ENCODE data around the gene SMCHD1. TPM values are rescaled to one million over a fixed set of nuclear protein-coding genes. Genes with fewer than 3 reads are reported as not detected.

SMCHD1 gene
- total and polyA plus RNA-seq, 2 experiments from 2014 or later: 7.7 to 39.0 TPM

GRCh38 chr18:2707551-2708168, 52.1 kb downstream of the SMCHD1 start:
- no peaks in the 10 kb centered on the region for H3K9me2 ChIP-seq (ENCODE audit: insufficient read depth)
- H3K27me3 ChIP-seq (ENCODE audit: insufficient read depth): no peaks in the 10 kb centered on the region
- no peaks in the 10 kb centered on the region for H3K79me2 ChIP-seq (replicated peaks; ENCODE audit: insufficient read depth)
- H3K9me3 Mint-ChIP-seq: no peaks in the 10 kb centered on the region
- no peaks in the 10 kb centered on the region; the same call in 1 of the 2 replicates for H3K36me3 ChIP-seq (ENCODE audit: insufficient read depth)
- TF ChIP-seq, protein P1, sequence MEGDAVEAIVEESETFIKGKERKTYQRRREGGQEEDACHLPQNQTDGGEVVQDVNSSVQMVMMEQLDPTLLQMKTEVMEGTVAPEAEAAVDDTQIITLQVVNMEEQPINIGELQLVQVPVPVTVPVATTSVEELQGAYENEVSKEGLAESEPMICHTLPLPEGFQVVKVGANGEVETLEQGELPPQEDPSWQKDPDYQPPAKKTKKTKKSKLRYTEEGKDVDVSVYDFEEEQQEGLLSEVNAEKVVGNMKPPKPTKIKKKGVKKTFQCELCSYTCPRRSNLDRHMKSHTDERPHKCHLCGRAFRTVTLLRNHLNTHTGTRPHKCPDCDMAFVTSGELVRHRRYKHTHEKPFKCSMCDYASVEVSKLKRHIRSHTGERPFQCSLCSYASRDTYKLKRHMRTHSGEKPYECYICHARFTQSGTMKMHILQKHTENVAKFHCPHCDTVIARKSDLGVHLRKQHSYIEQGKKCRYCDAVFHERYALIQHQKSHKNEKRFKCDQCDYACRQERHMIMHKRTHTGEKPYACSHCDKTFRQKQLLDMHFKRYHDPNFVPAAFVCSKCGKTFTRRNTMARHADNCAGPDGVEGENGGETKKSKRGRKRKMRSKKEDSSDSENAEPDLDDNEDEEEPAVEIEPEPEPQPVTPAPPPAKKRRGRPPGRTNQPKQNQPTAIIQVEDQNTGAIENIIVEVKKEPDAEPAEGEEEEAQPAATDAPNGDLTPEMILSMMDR (conservative IDR thresholded peaks at IDR 0.05; ENCODE audit: low read depth in 2 of 2): no peak
- TF ChIP-seq REST (IDR thresholded peaks at IDR 0.05; ENCODE audit: unreplicated experiment) (no peak), EZH2 (IDR thresholded peaks at IDR 0.05; ENCODE audit: low read depth, unreplicated experiment) (no peak), CREB1 (CRISPR knock-in tag; IDR thresholded peaks at IDR 0.05; ENCODE audit: low read depth) (no peak), ETS1 (IDR thresholded peaks at IDR 0.05) (no peak), POLR2AphosphoS5 (IDR thresholded peaks at IDR 0.05; ENCODE audit: low read depth) (no peak), ZNF331 (CRISPR knock-in tag; IDR thresholded peaks at IDR 0.05; ENCODE audit: low read depth) (no peak)
- H3K4me2 ChIP-seq: no peak overlapping the region
- no peak overlapping the region for H3K27ac Mint-ChIP-seq
- no peak overlapping the region for H3K4me3 Mint-ChIP-seq
- H3K4me3 ChIP-seq: no peak overlapping the region
- no peaks in the 10 kb centered on the region for H3K27me3 Mint-ChIP-seq (ENCODE audit: insufficient read depth, low read depth, poor library complexity)
- no peaks in the 10 kb centered on the region for H4K20me1 ChIP-seq (replicated peaks; ENCODE audit: insufficient read depth)
- peaks cover 39% of the 10 kb centered on the region for H3K36me3 Mint-ChIP-seq (ENCODE audit: low read depth)
- DNase-seq (ENCODE audit: low spot score): no peak
- ATAC-seq: no peak
- H3F3A ChIP-seq (replicated peaks; ENCODE audit: low read depth): no peaks in the 10 kb centered on the region
- H3K4me1 ChIP-seq (ENCODE audit: insufficient read depth): peaks cover 8% of the 10 kb centered on the region; the same call in 1 of the 2 replicates
- 0 out of 2 replicates have a peak overlapping the region, but pooled peaks have one; percentile 15 for H3K27ac ChIP-seq (ENCODE audit: low read depth)
- H2AFZ ChIP-seq: no peak overlapping the region
- H3K4me1 Mint-ChIP-seq: peaks cover 12% of the 10 kb centered on the region

- Mint-ChIP-seq H3K9me3 (no peaks in the 10 kb centered on the region), H3K36me3 (ENCODE audit: low read depth) (peaks cover 37% of the 10 kb centered on the region)
- no peaks in the 10 kb centered on the region for H3F3A ChIP-seq (replicated peaks; ENCODE audit: low read depth)
- no peak for TF ChIP-seq NANOG (IDR thresholded peaks at IDR 0.05; ENCODE audit: borderline replicate concordance)
- TF ChIP-seq, protein P1 (conservative IDR thresholded peaks at IDR 0.05; ENCODE audit: low read depth in 2 of 2): no peak
- TF ChIP-seq JUNB (IDR thresholded peaks at IDR 0.05; ENCODE audit: unreplicated experiment): no peak
Measured at GRCh38 chr18:2709316-2709715, 53.8 kb downstream of the SMCHD1 start.

More at GRCh38 chr18:2709316-2709715, 53.8 kb downstream of the SMCHD1 start:
- DNase-seq (ENCODE audit: low spot score) (no peak), ATAC-seq (no peak)
- H3K4me1 Mint-ChIP-seq: peaks cover 14% of the 10 kb centered on the region
- peaks cover under 1% of the 10 kb centered on the region for H3K27me3 Mint-ChIP-seq (ENCODE audit: insufficient read depth, low read depth, poor library complexity)
- H3K27ac ChIP-seq (ENCODE audit: low read depth): no peak overlapping the region
- H3K4me3 Mint-ChIP-seq: no peak overlapping the region
- peaks cover 8% of the 10 kb centered on the region; the same call in 1 of the 2 replicates for H3K4me1 ChIP-seq (ENCODE audit: insufficient read depth)
- H3K4me3 ChIP-seq: no peak overlapping the region
- H3K36me3 ChIP-seq (ENCODE audit: insufficient read depth): no peaks in the 10 kb centered on the region; the same call in 1 of the 2 replicates
- H3K27ac Mint-ChIP-seq: no peak overlapping the region
- no peaks in the 10 kb centered on the region for H4K20me1 ChIP-seq (replicated peaks; ENCODE audit: insufficient read depth)
- no peaks in the 10 kb centered on the region for H3K9me2 ChIP-seq (ENCODE audit: insufficient read depth)
- H2AFZ ChIP-seq: no peak overlapping the region
- no peaks in the 10 kb centered on the region for H3K79me2 ChIP-seq (replicated peaks; ENCODE audit: insufficient read depth)
- H3K27me3 ChIP-seq (ENCODE audit: insufficient read depth): no peaks in the 10 kb centered on the region
- H3K4me2 ChIP-seq: no peak overlapping the region
